T-helper 9 cell (primary cell): ENCODE measurements around the gene AP3S1.

Source experiments
- DNase-seq: peaks from one replicate; pipeline ENCODE4 v3.0.0-alpha.2; 2020

Gene AP3S1

GRCh38 chr5:115825948-115826347 lies 15.8 kb upstream of the AP3S1 start:
- DNase-seq, result no peak

- DNase-seq, result no peak
Observed at GRCh38 chr5:115829913-115830312, 11.8 kb upstream of the AP3S1 start.

GRCh38 chr5:115831163-115831768 lies 10.5 kb upstream of the AP3S1 start:
- no peak for DNase-seq

- DNase-seq, result no peak
Observed at GRCh38 chr5:115835481-115835880, 6.3 kb upstream of the AP3S1 start.

GRCh38 chr5:115838885-115839518 lies 2.7 kb upstream of the AP3S1 start:
- no peak for DNase-seq

- DNase-seq, result no peak
Observed at GRCh38 chr5:115840873-115841272, 862 bp upstream of the AP3S1 start.

GRCh38 chr5:115842089-115842935 lies 577 bp downstream of the AP3S1 start:
- DNase-seq, result no peak

GRCh38 chr5:115842952-115843351 lies 1.2 kb downstream of the AP3S1 start:
- DNase-seq, result no peak

- no peak for DNase-seq
Observed at GRCh38 chr5:115843444-115844130, 1.9 kb downstream of the AP3S1 start.

GRCh38 chr5:115844321-115844817 lies 2.6 kb downstream of the AP3S1 start:
- no peak for DNase-seq

GRCh38 chr5:115847290-115847689 lies 5.6 kb downstream of the AP3S1 start:
- DNase-seq, result no peak

GRCh38 chr5:115849258-115849798 lies 7.6 kb downstream of the AP3S1 start:
- DNase-seq, result no peak

- DNase-seq, result no peak
Observed at GRCh38 chr5:115850744-115851416, 9.1 kb downstream of the AP3S1 start.

GRCh38 chr5:115854139-115854538 lies 12.4 kb downstream of the AP3S1 start:
- no peak for DNase-seq

- no peak for DNase-seq
Observed at GRCh38 chr5:115855959-115856358, 14.2 kb downstream of the AP3S1 start.

- DNase-seq, result no peak
Observed at GRCh38 chr5:115857057-115857479, 15.3 kb downstream of the AP3S1 start.

- DNase-seq, result no peak
Observed at GRCh38 chr5:115857626-115858349, 16.1 kb downstream of the AP3S1 start.

GRCh38 chr5:115858396-115858795 lies 16.7 kb downstream of the AP3S1 start:
- DNase-seq, result no peak

- no peak for DNase-seq
Observed at GRCh38 chr5:115859378-115859777, 17.6 kb downstream of the AP3S1 start.

GRCh38 chr5:115869256-115869795 lies 27.6 kb downstream of the AP3S1 start:
- no peak for DNase-seq

- no peak for DNase-seq
Observed at GRCh38 chr5:115872447-115872846, 30.7 kb downstream of the AP3S1 start.
